Measurements from ENCODE around the gene SEL1L.
"Not testable (repeated sequence)": the region's sequence is repeated elsewhere in the genome, so short reads cannot be mapped to it uniquely, and the experiment has no call there.

- not testable (repeated sequence) for TF ChIP-seq EZH2phosphoT487 (IDR thresholded peaks at IDR 0.05; ENCODE audit: borderline replicate concordance, low read depth); CTCF (IDR thresholded peaks at IDR 0.05); CHD2 (IDR thresholded peaks at IDR 0.05; ENCODE audit: low read length, partially characterized antibody); RAD21 (IDR thresholded peaks at IDR 0.05; ENCODE audit: low read length); USF2 (IDR thresholded peaks at IDR 0.05; ENCODE audit: borderline replicate concordance, low read depth, low read length); MXI1 (IDR thresholded peaks at IDR 0.05; ENCODE audit: low read depth, low read length); POLR2AphosphoS5 (IDR thresholded peaks at IDR 0.05; ENCODE audit: low read depth, low read length); NRF1 (IDR thresholded peaks at IDR 0.05; ENCODE audit: low read depth, low read length)
Measured at GRCh38 chr14:81462356-81462755, 71.3 kb downstream of the SEL1L start.

Data from SK-N-SH (cell line).